Muscle layer of colon (tissue), 2 donors: ENCODE measurements around the gene DBT.
"Not testable (repeated sequence)": the region's sequence is repeated elsewhere in the genome, so short reads cannot be mapped to it uniquely, and the experiment has no call there.

Experiments used
- H3K27ac ChIP-seq: one replicate; pipeline ENCODE4 v1.7.0; 2013; ENCODE audit warnings: low read depth, mild to moderate bottlenecking, low read length, moderate library complexity
- H3K27me3 ChIP-seq, 2 donors: one replicate each; pipeline ENCODE4 v1.7.0; 2013; ENCODE audit warnings: low read length in 2 of 2, mild to moderate bottlenecking in 2 of 2; ENCODE audit not compliant: insufficient read depth in 2 of 2, control insufficient read depth in 1 of 2
- H3K36me3 ChIP-seq: one replicate; pipeline ENCODE4 v1.7.0; 2013; ENCODE audit warnings: mild to moderate bottlenecking, low read length; ENCODE audit not compliant: insufficient read depth
- H3K4me1 ChIP-seq: one replicate; pipeline ENCODE4 v1.7.0; 2013; ENCODE audit warnings: mild to moderate bottlenecking, low read length; ENCODE audit not compliant: insufficient read depth
- H3K4me3 ChIP-seq, 2 donors: one replicate each; pipeline ENCODE4 v1.7.0; 2013; ENCODE audit warnings: low read length in 2 of 2, low read depth in 1 of 2, mild to moderate bottlenecking in 1 of 2, moderate library complexity in 1 of 2
- H3K9ac ChIP-seq: one replicate; pipeline ENCODE4 v1.7.0; 2013; ENCODE audit warnings: low read length
- H3K9me3 ChIP-seq: one replicate; pipeline ENCODE4 v1.7.0; 2013; ENCODE audit warnings: mild to moderate bottlenecking, low read length
- donor health status: abdominal sarcoma.
- donor health status: Adenocarcinoma of cecum.

The DBT gene

DNA sequence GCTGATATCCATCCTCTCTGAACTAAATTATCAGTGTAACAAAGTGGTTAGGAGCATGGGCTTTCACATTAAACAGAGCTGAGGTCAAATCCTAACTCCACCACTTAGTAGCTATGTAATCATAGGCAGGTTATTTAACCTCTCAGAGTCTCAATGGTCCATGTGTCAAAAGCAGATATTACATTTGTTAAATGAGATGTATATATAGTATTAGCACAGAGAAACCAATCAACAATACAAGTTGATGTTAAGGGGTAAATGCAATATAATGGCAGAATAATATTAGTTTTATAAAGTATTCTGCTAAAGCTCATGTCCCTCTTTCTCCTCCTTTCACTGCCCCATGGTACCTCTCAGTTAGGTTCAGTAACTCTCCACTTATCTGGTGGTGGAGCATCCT lies 27.2 kb downstream of the DBT start:
- H3K36me3 ChIP-seq: peaks cover 8% of the 10 kb centered on the region

DNA sequence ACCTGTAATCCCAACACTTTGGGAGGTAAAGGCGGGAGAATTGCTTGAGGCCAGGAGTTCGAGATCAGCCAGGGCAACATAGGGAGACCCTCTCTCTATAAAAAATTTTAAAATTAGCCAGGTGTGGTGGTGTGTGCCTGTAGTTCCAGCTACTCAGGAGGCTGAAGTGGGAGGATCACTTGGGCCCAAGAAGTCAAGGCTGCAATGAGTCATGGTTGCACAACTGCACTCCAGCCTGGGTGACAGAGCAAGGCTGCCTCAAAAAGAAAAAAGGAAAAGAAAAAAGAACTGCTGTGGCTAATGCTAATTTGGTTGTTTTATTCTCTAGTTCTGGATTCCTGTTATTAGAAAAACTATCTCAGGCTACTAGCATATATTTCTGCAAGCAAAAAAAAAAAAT lies 29.8 kb downstream of the DBT start:
- no peaks in the 10 kb centered on the region for H3K9me3 ChIP-seq
- no peaks in the 10 kb centered on the region for H3K4me1 ChIP-seq
- H3K27me3 ChIP-seq: no peaks in the 10 kb centered on the region
- peaks cover 8% of the 10 kb centered on the region for H3K36me3 ChIP-seq
- H3K9ac ChIP-seq: no peak overlapping the region
- H3K4me3 ChIP-seq: no peak overlapping the region
- H3K27ac ChIP-seq: no peak overlapping the region

More for the DNA sequence above, 27.2 kb downstream of the DBT start:
- no peak overlapping the region for H3K27ac ChIP-seq
- H3K27me3 ChIP-seq: no peaks in the 10 kb centered on the region
- H3K4me1 ChIP-seq: no peaks in the 10 kb centered on the region
- no peaks in the 10 kb centered on the region for H3K9me3 ChIP-seq
- no peak overlapping the region for H3K4me3 ChIP-seq
- H3K9ac ChIP-seq: no peak overlapping the region

DNA sequence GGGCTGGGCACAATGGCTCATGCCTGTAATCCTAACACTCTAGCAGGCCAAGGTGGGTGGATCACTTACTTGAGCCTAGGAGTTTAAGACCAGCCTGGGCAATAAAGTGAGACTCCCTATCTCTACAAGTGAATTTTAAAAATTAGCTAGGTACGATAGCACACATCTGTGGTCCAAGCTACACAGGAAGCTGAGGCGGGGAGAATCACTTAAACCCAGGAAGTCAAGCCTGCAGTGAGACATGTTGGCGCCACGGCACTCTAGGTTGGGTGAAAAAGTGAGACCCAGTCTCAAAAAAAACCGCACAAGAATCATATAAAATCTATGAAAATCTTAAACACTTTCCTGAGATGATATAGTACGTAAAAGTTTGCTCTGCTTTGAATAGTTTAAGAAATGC lies 30.2 kb downstream of the DBT start:
- H3K9ac ChIP-seq: no peak overlapping the region
- peaks cover 11% of the 10 kb centered on the region for H3K36me3 ChIP-seq
- no peak overlapping the region for H3K4me3 ChIP-seq
- H3K9me3 ChIP-seq: no peaks in the 10 kb centered on the region
- H3K27ac ChIP-seq: no peak overlapping the region
- no peaks in the 10 kb centered on the region for H3K4me1 ChIP-seq
- no peaks in the 10 kb centered on the region for H3K27me3 ChIP-seq

DNA sequence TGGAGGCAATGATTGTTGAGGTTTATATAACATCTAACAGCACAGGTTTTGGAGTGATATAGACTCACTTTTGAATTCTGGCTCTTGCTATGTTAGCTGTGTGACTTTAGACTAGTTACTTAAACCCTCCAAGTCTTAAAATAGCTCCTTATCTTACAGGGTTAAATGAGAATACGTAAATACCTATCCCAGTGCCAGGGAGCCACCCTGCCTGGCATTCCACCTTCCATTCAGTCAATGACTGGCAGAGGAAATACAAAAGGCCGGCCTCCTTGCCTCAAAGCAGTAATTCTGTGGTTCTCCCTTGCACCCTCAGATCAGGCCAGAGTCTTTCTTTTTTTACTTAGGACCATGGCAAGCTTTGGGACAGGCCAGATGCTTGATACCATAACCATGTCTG lies 31.8 kb downstream of the DBT start:
- Histone ChIP-seq H3K9me3 (no peaks in the 10 kb centered on the region), H3K27ac (no peak overlapping the region), H3K36me3 (peaks cover 16% of the 10 kb centered on the region), H3K9ac (no peak overlapping the region), H3K4me1 (no peaks in the 10 kb centered on the region), H3K27me3 (no peaks in the 10 kb centered on the region), H3K4me3 (no peak overlapping the region)

DNA sequence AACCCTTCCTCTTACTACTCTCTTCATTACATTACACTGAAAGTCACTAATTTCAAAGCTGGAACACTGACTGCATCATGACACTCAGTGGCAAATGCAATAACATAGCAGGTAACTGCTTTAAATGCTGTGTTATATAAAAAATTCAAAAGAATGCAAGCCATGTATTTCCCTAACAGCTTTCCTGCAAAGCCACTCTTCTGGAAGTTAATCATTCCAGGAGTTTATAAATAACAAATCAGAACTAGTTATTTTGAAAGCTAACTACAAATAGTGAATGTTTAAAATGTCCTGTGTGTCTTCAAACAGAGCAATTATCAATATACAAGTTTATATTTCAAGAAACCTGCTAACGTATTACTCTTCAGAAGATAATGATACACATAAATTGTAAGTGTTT lies 34.5 kb downstream of the DBT start:
- peaks cover 25% of the 10 kb centered on the region for H3K36me3 ChIP-seq
- H3K4me1 ChIP-seq: no peaks in the 10 kb centered on the region
- H3K27me3 ChIP-seq: no peaks in the 10 kb centered on the region
- H3K27ac ChIP-seq: no peak overlapping the region
- H3K4me3 ChIP-seq: no peak overlapping the region
- H3K9ac ChIP-seq: no peak overlapping the region
- H3K9me3 ChIP-seq: no peaks in the 10 kb centered on the region

DNA sequence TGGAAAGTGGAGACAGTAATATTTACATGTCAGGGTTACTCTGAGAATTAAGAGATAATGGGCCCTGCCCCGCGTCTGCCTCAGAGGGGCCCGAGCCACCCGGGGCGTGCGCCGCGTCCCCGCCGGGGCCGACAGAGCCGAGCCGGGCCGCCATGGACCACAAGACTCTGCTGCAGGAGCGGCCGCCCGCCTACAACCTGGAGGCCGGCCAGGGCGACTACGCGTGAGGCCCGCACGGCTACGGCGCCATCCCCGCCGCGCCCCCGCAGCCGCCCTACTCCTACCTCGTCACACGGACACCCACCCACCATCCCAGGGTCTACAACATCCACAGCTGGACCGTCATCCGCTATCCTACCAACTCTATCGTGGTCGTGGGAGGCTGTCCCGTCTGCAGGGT lies 36.5 kb downstream of the DBT start:
- Histone ChIP-seq H3K9me3 (no peaks in the 10 kb centered on the region), H3K36me3 (peaks cover 25% of the 10 kb centered on the region), H3K9ac (no peak overlapping the region), H3K4me3 (no peak overlapping the region), H3K4me1 (no peaks in the 10 kb centered on the region), H3K27ac (no peak overlapping the region), H3K27me3 (no peaks in the 10 kb centered on the region)

DNA sequence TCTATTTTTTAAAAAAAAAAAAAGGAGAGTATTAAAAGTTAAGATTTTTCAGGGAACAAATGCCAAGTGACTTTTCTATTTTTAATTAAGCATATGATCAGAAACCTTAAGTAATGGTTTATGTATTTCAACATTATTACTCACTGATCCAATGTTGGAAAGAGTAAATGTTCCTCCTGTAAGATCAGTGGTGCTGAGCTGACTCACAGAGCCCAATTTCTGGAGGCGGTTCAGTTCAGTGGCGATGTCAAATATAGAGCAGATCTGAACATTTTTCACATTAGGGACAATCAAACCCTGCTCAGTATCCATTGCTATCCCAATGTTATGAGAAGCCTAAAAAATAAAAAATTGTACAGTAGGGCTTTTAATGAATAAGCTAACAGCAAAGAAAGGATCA lies 43.3 kb downstream of the DBT start:
- Histone ChIP-seq H3K36me3 (peaks cover 7% of the 10 kb centered on the region), H3K27ac (no peak overlapping the region), H3K4me3 (no peak overlapping the region), H3K27me3 (no peaks in the 10 kb centered on the region), H3K9me3 (no peaks in the 10 kb centered on the region), H3K9ac (no peak overlapping the region), H3K4me1 (no peaks in the 10 kb centered on the region)

DNA sequence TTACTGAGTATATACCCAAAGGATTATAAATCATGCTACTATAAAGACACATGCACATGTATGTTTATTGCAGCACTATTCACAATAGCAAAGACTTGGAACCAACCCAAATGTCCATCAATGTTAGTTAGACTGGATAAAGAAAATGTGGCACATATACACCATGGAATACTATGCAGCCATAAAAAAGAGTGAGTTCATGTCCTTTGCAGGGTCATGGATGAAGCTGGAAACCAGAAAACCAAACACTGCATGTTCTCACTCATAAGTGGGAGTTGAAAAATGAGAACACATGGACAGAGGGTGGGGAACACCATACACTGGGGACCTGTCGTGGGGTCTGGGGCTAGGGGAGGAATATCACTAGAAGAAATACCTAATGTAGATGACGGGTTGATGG lies 44.0 kb downstream of the DBT start:
- H3K9ac ChIP-seq, H3K27ac ChIP-seq, H3K9me3 ChIP-seq, H3K4me3 ChIP-seq, H3K27me3 ChIP-seq, H3K4me1 ChIP-seq, H3K36me3 ChIP-seq: not testable (repeated sequence)

DNA sequence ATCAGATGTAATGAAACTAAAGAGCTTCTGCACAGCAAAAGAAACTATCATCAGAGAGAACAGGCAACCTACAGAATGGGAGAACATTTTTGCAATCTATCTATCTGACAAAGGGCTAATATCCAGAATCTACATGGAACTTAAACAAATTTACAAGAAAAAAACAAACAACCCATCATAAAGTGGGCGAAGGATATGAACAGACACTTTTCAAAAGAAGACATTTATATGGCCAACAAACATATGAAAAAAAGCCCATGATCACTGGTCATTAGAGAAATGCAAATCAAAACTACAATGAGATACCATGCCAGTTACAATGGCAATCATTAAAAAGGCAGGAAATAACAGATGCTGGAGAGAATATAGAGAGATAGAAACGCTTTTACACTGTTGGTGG lies 44.5 kb downstream of the DBT start:
- H3K27me3 ChIP-seq, H3K36me3 ChIP-seq, H3K27ac ChIP-seq, H3K9me3 ChIP-seq, H3K4me1 ChIP-seq, H3K4me3 ChIP-seq, H3K9ac ChIP-seq: not testable (repeated sequence)

DNA sequence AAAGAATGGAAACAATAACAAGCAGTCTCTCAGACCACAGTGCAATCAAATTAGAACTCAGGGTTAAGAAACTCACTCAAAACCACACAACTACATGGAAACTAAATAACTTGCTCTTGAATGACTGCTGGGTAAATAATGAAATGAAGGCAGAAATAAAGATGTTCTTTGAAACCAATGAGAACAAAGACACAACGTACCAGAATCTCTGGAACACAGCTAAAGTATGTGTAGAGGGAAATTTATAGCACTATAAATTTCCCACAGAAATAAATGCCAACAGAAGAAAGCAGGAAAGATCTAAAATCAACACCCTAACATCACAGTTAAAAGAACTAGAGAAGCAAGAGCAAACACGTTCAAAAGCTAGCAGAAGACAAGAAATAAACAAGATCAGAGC lies 46.9 kb downstream of the DBT start:
- peak overlapping the region; percentile 66 for H3K27ac ChIP-seq
- not testable (repeated sequence) for H3K36me3 ChIP-seq, H3K4me3 ChIP-seq, H3K27me3 ChIP-seq, H3K9ac ChIP-seq, H3K9me3 ChIP-seq
- peaks cover 15% of the 10 kb centered on the region for H3K4me1 ChIP-seq

DNA sequence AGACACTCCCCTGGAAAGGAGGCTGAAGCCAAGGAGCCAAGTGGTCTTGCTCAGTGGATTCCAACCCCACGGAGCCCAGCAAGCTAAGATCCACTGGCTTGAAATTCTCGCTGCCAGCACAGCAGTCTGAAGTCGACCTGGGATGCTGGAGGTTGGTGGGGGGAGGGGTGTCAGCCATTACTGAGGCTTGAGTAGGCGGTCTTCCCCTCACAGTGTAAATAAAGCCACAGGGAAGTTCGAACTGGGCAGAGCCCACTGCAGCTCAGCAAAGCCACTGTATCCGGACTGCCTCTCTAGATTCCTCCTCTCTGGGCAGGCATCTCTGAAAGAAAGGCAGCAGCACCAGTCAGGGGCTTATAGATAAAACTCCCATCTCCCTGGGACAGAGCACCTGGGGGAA lies 49.6 kb downstream of the DBT start:
- H3K9ac ChIP-seq, H3K9me3 ChIP-seq, H3K27me3 ChIP-seq, H3K27ac ChIP-seq, H3K36me3 ChIP-seq: not testable (repeated sequence)
- peaks cover 15% of the 10 kb centered on the region for H3K4me1 ChIP-seq
- peak overlapping the region in 1 of 2 donors; percentile 20 for H3K4me3 ChIP-seq

DNA sequence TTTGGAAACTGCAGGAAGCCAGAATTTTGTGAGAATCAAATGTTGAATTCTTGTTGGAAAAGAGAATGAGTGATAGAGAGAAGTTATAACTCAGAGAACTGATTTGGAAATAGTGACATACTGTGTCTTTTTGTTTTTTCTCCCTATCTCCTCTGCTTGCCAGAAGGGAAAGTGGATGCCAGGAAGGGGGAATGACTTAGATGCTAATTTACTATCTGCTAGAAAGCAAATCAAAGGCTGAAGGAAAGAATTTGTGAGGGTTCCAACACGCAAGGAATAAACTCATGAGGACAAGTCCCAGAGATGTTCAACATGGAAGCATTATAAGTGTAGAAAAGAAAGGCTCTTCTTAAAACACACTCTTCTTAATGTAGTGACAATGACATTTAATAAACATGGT lies 51.0 kb downstream of the DBT start:
- peaks cover 7% of the 10 kb centered on the region for H3K36me3 ChIP-seq
- H3K9me3 ChIP-seq: no peaks in the 10 kb centered on the region
- no peak overlapping the region for H3K9ac ChIP-seq
- no peak overlapping the region for H3K27ac ChIP-seq
- no peak overlapping the region for H3K4me3 ChIP-seq
- H3K27me3 ChIP-seq: no peaks in the 10 kb centered on the region
- H3K4me1 ChIP-seq: peaks cover 15% of the 10 kb centered on the region
